NCI-H2171 (cell line): ENCODE measurements around the gene NF1.

Experiments used
- DNase-seq: peaks from one replicate; lab custom pipeline; 2025; lab: John Stamatoyannopoulos, UW

The NF1 gene

DNA sequence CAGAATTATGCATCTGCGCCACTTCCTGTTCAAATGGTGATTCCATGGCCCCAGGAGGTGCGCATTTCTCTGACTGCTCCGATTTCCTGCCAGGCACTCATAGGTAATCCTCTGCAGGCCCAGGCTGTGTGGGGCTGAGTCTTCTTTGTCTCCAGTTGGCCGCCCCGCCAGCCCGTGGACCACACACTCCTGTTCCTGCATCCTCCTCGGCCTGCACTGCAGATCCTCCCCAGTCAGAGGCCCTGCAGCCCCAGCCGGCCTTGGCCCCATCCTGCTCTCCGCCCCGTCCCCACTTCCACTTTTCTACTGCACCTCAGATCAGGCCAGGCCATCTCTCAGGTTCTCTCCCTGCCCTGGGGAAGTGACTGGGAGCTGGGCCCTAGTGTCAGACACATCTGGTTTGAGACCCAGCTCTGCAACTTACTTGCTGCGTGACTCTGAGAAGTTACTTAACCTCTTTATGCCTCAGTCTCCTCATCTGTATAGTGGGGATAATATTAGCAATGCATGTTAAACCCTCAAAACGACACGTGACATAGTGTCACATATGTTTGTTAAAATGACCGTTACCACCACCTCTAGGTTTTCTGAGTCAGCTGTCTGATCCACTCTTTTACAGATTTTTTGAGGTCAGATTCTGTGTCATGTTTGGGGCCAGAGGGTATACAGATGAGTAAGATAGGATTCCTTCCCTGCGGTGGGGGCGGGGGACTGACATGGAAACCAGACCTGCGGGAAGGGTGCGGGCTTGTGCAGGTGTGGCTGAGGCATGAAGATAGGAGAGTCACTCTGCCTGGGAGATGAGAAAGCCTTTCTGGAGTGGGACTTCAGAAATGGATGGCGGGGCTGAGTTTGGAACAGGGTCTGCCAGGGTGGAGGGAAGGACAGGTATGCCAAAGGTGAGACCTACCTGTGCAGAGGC, 309.5 kb downstream of the NF1 start:
- DNase-seq: no peak

DNA sequence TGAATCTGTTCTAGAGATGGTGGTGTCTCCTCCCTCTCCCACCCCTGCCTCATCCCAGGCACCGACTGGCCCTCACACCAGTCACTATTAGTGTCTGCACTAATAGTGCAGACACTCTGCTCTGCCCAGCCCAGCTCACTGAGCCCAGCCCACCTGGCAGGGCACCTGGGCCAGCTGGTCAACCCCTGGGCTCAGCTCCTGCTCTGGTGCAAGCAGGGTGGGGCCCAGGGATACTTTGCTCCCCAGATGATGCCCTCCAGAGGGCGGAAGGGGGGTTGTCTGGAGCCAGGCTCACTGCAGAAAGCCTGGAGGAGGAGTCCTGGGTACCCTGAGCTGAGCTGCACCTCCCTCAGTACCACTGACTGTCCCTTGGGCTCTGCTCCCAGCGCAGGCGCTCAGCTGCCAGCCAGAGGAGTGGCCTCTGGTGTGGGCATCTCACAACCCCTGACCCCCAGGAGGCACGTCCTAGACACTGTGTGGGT, 311.2 kb downstream of the NF1 start:
- DNase-seq: no peak

DNA sequence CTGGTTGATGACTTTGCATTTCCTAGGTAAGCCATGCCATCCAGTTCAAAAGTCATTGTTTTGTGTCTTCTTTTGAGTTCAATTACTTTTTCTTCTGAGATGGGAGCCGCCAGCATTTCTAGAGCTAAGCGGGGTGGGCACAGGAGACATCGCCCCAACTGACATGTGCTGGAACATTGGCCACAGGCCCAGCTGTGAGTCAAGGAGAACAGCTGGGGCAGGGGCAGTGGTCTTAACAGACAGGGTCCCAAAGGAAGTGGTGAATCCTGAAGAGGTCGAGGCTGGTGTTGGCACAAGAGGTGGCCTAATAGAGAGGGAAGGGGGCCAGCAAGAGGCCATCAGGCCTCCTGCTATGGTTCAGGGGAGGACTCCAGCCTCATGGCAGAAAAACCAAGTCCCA, 313.8 kb downstream of the NF1 start:
- no peak for DNase-seq

DNA sequence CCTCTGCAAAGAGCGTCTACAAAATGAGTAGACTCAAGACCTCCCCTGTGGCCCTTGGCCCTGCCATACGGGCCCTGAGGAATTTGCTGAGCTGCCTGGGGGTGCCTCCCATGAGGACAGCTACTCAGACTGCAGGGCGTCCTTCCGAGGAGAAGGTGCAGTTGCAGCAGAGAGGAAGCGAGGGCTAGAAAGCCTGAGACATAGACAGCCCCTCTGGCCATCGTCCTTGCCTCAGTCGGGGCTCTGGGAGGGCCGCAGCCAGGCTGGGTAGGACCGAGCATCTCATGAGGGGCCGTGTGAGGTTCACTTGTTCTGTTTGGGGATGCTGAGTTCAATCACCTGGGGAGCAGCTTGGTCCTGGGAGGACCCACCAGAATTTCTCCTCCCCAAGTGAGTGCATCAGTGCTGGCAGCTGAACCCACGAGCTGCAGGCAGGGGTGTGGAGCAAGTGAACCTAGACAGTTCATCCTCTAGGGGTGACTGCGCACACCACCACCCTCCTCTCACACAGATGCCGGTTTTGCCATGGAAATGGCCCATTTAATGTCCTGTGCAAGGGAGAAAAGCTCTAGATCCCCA, 317.0 kb downstream of the NF1 start:
- DNase-seq: no peak

DNA sequence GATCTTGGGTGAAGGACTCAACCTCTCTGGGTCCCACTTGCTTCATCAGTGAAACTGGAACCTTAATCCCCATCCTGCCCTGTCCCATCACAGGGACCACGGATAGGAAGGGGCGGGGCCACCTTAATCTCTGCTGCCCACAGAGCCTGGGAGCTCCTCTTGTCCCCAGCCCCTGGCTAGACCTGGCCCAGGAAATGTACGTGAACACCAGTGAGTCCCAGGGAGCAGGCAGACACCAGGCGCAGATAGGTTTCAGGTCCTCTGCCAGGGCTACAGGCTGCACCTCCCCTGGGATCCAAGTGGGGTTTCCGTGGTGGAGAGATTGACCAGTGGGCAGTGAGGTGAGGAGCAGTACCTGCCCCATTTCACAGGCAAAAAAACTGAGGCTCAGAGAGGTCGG, 317.7 kb downstream of the NF1 start:
- DNase-seq: no peak

DNA sequence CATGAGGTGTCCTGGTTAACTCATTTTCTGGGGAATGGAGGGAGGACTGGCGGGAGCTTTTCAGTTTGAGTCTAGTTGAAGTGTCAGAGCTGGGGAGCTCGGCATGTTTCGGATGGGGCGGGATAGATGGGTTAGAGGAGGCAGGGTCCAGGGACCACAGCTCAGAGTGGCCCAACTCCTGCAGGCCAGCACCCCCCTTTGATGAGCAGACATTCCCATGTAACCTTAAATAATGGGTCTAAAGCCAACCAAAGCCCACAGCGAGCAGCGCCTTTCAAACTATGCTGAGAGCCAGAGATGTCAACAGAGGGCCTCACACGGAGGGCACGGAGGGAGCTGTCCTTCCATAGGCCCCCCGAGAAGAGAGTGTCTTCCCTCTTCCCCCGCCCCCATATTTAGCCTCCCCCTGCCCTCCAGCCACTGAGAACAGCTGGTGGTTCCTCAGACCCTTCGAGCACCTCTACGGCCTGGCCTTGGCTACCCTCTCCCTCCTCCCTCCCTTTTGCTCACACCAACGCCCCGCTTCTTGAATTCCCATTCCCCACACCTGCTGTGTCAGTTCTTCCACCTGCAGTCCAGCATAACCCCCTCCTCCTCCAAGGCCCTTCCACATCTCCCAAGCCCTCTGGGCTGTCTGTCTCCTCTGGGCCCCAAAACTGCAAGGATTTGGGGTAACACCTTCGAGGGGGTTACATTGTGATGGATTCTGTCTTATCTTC, 318.5 kb downstream of the NF1 start:
- DNase-seq: no peak

DNA sequence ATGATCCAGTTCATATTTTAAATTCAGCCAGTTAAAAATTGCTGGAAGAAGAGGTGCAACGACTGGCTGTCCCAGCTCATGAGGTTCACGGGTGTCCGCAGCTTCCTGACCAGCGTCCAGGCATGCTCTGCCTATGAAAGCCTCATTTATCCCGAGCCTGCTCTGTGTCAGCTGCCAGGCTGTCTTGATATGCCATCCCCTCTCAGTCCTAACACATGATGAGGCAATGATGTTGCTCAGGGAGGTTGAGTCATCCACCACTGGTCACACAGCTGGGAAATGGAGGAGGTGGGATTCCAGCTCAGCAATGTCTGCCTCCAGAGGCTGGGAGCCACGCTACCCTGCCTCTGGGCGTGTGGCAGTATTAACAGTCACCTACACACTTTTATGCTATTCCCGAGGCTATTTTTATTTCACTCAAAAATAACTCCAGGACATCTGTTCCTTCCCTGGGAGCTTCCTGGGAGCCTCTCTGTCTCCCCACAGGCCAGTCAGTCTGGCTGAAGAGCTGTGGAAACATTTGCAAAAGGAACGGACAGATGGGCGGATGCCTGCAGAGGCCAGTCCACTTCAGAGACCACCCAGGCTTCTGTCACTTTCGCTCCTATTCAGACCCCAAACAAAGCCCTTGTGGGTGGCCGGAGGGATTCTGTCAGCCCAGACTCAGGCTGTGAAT, 319.2 kb downstream of the NF1 start:
- DNase-seq: no peak

DNA sequence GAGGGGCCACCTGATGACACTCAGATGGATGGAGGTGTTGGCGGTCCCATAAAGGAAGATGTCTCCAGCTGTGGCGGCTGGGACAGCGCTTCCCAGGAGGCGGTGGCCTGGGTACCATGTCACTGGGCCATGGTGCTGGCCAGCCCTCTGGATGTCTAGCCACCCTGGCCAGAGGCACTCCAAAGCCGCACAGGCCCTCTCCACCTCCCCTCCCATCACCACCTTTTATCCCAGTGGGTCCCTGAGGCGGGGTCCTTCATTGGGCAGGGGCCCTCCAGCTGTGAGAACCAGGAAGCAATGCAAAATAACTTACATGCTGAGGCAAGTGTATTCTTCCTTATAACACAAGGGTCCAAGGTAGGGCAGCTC, 319.8 kb downstream of the NF1 start:
- no peak for DNase-seq

DNA sequence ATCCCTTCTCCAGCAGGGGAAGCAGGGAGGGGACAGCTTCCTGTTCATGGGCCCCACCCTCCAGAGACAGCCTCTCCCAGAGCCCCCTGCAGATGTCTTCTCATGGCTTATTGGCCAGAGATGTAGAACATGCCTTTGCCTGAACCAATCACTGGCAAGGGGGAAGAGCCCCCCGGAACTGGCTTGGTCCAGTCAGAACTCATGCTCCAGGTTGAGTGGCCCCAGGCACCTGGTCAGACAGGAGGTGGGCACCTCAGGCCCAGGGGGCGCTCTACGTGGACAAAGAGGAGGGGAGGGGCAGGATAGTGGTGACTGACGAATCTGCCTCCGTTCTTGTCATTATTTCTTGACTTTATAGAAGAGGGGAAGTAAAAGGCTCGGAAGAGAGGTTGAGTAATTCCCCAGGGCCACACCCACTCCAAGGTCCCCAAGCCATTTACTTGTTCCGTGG, 320.3 kb downstream of the NF1 start:
- DNase-seq: no peak

DNA sequence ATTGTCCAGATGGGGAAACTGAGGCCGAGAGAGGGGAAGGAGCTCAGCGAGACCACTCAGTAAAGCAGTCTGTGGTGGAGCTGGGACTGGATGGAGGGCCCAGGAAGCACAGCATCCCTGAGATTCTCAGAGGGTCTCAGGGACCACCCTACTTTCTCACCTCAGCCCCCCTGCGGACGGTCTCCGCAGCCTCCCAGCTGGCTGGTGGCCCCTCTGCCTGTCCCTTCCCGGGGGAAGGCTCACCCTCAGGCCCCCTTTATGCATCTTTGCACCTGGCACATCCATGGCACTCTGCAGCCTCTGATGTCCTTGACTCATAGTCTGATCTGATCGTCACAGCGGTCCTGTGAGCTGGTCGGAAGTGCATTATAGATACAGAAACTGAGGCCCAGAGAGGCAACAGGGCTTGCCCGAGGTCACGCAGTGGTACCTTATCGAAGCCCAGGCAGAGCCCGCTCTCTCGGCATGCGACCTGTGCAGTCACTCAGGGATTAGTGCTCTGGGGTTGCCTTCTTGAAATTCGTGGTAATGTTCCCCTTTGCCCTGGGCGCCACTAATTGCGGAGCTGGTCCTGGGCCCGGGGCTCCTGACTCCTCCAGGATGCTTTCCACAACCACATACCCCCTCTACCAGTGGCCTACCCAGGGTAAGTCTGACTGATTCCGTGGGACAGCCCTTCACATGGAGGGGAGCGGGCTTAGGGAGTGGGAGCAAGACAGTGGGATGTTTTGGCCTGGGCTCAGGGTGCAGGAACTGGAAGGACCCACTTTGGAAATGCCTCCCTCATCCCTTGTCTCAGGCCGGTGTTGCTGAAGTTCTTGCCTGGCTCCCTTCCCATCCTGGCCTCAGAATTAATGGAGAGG, 321.1 kb downstream of the NF1 start:
- no peak for DNase-seq

DNA sequence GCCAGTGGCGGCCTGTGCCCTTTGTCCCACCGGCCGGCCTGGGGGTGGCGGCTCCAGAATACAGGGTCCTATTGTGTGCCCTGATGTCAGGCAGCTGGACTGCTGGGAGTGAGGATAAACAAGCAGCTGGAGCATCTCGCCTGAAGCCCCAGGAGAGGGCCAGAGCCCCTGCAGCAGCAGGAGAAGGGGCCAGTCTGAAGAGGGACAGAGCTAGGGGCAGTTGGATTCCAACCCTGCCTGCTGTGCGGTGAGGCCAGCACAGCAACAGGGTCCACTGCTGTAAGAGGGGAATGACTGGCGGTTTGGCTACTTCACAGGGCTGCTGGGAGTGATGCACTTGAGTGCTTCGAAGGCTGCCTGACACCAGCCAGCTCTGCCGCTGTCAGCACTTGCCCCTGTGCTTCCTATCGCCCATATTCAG, 321.7 kb downstream of the NF1 start:
- DNase-seq: no peak

DNA sequence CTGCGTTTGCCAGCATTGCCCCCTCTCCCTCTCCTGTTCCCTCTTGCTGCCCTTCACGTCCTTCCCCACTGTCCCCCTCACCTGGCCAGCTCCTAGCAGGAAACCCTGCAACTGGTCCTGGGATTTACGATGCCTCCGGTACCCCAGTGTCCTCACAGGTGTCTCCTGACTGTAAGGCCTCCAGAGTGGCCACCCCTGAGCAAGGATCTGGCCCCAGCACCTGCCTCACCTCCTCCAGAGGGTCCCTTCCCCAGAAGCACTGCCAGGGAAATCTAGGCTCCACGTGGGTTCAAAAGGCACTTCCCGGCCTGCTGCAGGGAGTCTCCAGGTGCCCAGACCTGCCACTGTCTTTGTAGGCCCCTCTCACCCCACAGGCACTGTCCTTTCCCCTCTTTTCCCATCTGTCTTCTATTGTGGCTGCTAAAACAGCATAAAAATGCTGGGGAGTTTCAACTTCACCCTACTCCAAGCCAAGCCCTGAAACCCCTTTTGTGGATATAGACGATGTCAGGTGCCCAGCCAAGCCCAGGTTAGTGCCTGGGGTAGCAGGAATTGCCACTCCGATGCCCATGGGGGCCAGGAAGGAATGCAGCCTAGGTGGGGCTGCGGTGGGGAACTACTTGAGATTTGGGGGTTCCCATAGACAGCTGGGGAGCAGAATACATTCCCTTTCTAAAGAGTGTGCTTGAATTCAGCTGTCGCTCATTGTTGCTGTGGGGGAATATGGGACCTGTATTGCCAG, 322.4 kb downstream of the NF1 start:
- DNase-seq: no peak

DNA sequence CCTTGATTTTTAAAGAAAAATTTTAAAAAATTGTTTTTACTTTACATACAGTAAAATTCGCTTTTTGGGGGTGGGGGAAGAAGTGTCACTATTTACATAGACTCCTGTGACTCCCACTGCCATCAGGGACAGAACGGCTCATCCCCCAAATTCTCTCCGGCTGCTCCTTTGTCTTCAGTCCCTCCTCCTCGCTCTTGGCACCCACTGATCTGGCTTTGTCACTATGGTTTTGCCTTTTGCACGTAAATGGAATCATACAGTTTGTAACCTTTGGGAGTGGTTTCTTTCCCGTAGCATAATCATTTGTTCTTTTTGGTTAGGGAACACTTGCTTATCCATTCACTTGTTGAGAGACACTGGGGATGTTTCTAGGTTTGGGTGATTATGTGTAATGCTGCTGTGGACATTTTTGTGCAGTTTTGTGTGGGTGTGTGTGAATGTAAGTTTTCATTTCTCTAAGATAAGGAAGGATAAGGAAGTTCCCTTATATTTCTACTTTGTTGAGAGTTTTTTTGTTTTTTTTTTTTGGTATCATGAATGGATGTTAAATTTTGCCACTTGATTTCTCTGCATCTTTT, 324.1 kb downstream of the NF1 start:
- DNase-seq: no peak

DNA sequence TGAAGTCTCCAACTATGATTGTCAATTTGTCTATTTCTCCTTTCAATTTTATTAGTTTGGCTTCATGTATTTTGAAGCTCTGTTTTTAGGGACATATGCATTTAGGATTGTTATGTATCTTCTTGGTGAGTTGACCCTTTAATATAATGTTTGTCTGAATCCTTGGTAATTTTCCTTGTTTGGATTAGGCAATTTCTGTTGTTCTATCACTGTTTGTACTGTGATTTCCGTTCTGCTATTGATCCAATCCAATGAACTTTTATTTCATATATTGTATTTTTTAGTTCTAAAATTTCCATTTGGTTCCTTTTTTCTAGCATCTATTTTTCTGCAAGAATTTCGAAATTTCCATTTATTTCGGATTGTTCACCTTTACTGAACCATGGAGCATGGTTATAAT, 327.7 kb downstream of the NF1 start:
- no peak for DNase-seq

DNA sequence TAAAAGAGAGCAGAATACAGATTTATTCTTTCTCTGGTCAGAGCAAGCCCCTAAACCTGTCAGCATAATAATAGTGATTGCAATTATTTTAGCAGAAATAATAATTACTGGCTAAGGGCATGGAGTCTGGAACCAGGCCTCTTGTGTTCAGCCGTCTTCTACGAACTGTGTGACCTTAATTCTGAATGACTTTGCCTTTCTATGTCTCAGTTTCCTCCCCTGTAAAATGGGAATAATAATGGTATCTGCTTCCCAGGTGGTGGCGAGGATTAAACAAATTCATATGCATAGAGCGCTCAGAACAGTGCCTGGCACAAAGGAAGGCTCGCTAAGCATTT, 330.1 kb downstream of the NF1 start:
- no peak for DNase-seq

DNA sequence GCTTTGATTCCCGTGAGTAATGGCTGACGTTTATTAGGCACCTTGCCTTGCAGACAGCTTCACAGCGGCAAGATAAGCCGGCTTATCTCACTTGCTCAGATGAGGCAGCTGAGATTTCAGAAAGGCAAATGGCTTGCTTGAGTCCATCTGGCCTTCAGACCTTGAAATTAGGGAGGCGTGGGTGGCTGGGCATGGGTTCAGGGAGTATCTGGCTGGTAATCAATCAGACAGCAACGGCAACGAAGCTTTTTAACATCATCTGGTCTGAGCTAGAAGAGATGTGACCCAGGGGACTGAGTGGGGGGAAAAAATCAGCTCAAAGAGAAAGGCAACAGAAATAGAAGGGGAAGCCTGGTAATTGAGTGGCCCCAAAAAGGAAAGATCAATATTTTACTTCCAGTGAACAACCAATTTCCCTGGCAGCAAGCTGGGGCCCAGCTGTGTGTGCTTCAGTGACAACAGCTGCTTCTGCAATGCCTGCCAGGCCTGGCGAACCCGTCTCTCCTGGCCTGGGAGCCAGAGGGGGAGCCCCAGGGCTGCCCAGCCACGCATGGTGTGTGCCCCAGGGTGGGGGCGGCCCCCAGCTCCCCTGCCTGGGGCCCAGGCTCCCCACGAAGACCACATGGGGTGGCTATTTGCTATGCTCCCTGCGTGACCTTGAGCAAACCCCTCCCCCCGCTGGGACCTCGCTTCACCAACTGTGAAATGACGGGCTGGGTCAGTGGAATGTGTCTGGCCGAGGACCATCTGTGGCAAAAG, 330.7 kb downstream of the NF1 start:
- peak; percentile 32 for DNase-seq
